HepG2 (cell line): Measurements from ENCODE around the gene PRSS27. TPM values are rescaled to one million over a fixed set of nuclear protein-coding genes. Genes with fewer than 3 reads are reported as not detected.

Source experiments
- ATAC-seq: fragments of 200-7000 bp; cut with Tn5 transposase; 3 replicates; pipeline ENCODE4 v1.9.1; 2020; ENCODE audit warnings: mild to moderate bottlenecking, moderate library complexity
- BruUV-seq: library from RNA; stranded (reverse); fragments of 400-500 nt; replicated peaks from 2 replicates; lab custom pipeline; 2021; lab: Mats Ljungman, UMichigan
- CTCF ChIA-PET: fragments of 300-600 bp; formaldehyde crosslinking; extraction: SDS; loops from one replicate; lab custom pipeline; 2021; ENCODE audit warnings: low total read pairs, inconsistent platforms, low intra/inter-chr PET ratio; lab: Yijun Ruan, JAX
- POLR2A ChIA-PET: fragments of 350-600 bp; sonication (Branson Sonifier 250); formaldehyde crosslinking; loops from one replicate; lab custom pipeline; 2020; ENCODE audit warnings: antibody characterized with exemption, inconsistent platforms; lab: Yijun Ruan, JAX
- DNase-seq: peaks from one replicate; pipeline ENCODE4 v3.0.0-alpha.2; 2015; ENCODE audit warnings: low spot score
- FAIRE-seq: peaks from 3 replicates; lab custom pipeline; 2011; peaks lifted over from hg19 to GRCh38; lab: Jason Lieb, UNC
- H2AFZ ChIP-seq: one replicate; pipeline ENCODE4 v1.6.1; 2011; ENCODE audit warnings: low read length, inconsistent platforms
- H3K27ac ChIP-seq: fragments of 300-600 bp; 3 replicates; pipeline ENCODE4 v1.8.0; 2011; ENCODE audit warnings: mixed run types, mild to moderate bottlenecking, mixed read lengths, low read length, inconsistent platforms; ENCODE audit not compliant: insufficient read depth; ENCODE audit errors: extremely low read length
- H3K27me3 ChIP-seq, 2 experiments: fragments of 200-600 bp in 1 of 2; 2 replicates in 1 of 2; 3 replicates in 1 of 2; pipeline versions ENCODE4 v1.6.0 to v1.8.0; 2011; ENCODE audit warnings: low read length in 2 of 2, mild to moderate bottlenecking in 2 of 2, moderate library complexity in 2 of 2, inconsistent platforms in 1 of 2; ENCODE audit not compliant: insufficient read depth in 2 of 2, control insufficient read depth in 1 of 2
- H3K36me3 ChIP-seq, 2 experiments: fragments of 200-600 bp in 1 of 2; replicated peaks in 1 of 2; 2 replicates in 1 of 2; 3 replicates in 1 of 2; pipeline versions ENCODE4 v1.5.1 to v1.8.0; 2011; ENCODE audit warnings: low read length in 2 of 2, inconsistent platforms in 1 of 2; ENCODE audit not compliant: insufficient read depth in 2 of 2, control insufficient read depth in 1 of 2
- H3K4me1 ChIP-seq: 2 replicates; pipeline ENCODE4 v1.5.1; 2012; ENCODE audit warnings: low read length, inconsistent platforms; ENCODE audit not compliant: insufficient read depth
- H3K4me2 ChIP-seq: 2 replicates; pipeline ENCODE4 v1.6.0; 2011; ENCODE audit warnings: low read depth, low read length, inconsistent platforms
- H3K4me3 ChIP-seq, 3 experiments: fragments of 200-600 bp in 1 of 3; sonication (generic), shearing (Covaris generic) in 1 of 3; replicated peaks in 1 of 3; 2 replicates each; pipeline ENCODE4 v1.5.1; 2011 to 2016; ENCODE audit warnings: low read length in 3 of 3, inconsistent platforms in 2 of 3, low read depth in 2 of 3, mild to moderate bottlenecking in 2 of 3, control low read depth in 1 of 3, mixed read lengths in 1 of 3; ENCODE audit not compliant: insufficient read depth in 1 of 3
- H3K79me2 ChIP-seq: one replicate; pipeline ENCODE4 v1.6.1; 2011; ENCODE audit warnings: low read length, inconsistent platforms; ENCODE audit not compliant: insufficient read depth
- H3K9ac ChIP-seq: 2 replicates; pipeline ENCODE4 v1.6.0; 2011; ENCODE audit warnings: mild to moderate bottlenecking, low read depth, low read length, inconsistent platforms; ENCODE audit not compliant: insufficient read depth
- H3K9me3 ChIP-seq: 2 replicates; pipeline ENCODE4 v1.5.1; 2012; ENCODE audit warnings: mild to moderate bottlenecking, low read length
- H4K20me1 ChIP-seq: 2 replicates; pipeline ENCODE4 v1.6.0; 2011; ENCODE audit warnings: inconsistent platforms, mild to moderate bottlenecking, low read length, moderate library complexity; ENCODE audit not compliant: insufficient read depth
- ZHX1 ChIP-seq: sonication (generic); formaldehyde crosslinking; IDR thresholded peaks from 2 replicates; pipeline ENCODE4 v1.8.1; 2022; ENCODE audit warnings: low read depth, mild to moderate bottlenecking, missing genetic modification reagents
- ZNF326 ChIP-seq: sonication (generic); formaldehyde crosslinking; IDR thresholded peaks from 2 replicates; pipeline ENCODE4 v1.4.0; 2020; ENCODE audit warnings: missing genetic modification reagents, borderline replicate concordance
- ZNF343 ChIP-seq: sonication (generic); formaldehyde crosslinking; IDR thresholded peaks from 2 replicates; pipeline ENCODE4 v1.4.0; 2020; ENCODE audit warnings: mild to moderate bottlenecking, missing genetic modification reagents
- WGBS: methylation state at CpG from one replicate; pipeline ENCODE4 v1.1.6; 2017; ENCODE audit warnings: low lambda C conversion rate; 5-methylcytosine and 5-hydroxymethylcytosine counted together
- in situ Hi-C: cut with HindIII; loops from 2 replicates; pipeline ENCODE4 v1.10.0; 2017; ENCODE audit warnings: low pct_unique_long_range_greater_than_20kb; ENCODE audit not compliant: extremely low pct_ligation_motif_present
- intact Hi-C: fragments of 100-400 bp; cut with micrococcal nuclease; formaldehyde crosslinking; loops from one replicate; pipeline ENCODE4 v1.10.0; 2022; ENCODE audit not compliant: unreplicated experiment
- polyA plus RNA-seq, 8 experiments: library from polyadenylated mRNA; depleted of rRNA in 3 of 8; stranded (reverse) in 7 of 8; unstranded in 1 of 8; fragments of >200 nt; fragmentation: Illumina TruSeq in 4 of 8; extraction: Trizol in 4 of 8; gene quantifications; 2 replicates each; pipeline versions ENCODE4 v1.2.1 to v1.2.3, GENCODE V29; 2011 to 2016; ENCODE audit warnings: low read depth in 4 of 8, missing spikeins in 1 of 8, mixed read lengths in 1 of 8; ENCODE audit not compliant: insufficient read depth in 1 of 8
- total RNA-seq, 5 experiments: library from RNA; depleted of rRNA; stranded (reverse); fragments of >200 nt; fragmentation: Illumina TruSeq; extraction: Trizol; gene quantifications; 2 replicates each; pipeline ENCODE4 v1.2.3, GENCODE V29; 2016; ENCODE audit warnings: low read depth in 1 of 5

The PRSS27 gene
- total and polyA plus RNA-seq, 2 of the 13 experiments (the other 11 are each of a cell fraction or from before 2014, with no cell fraction given): 0.20 to 0.73 TPM

- no peak for TF ChIP-seq ZHX1
Observed at GRCh38 chr16:2707368-2708289, 12.4 kb downstream of the PRSS27 start (continued).

GRCh38 chr16:2706611-2707311, 13.3 kb downstream of the PRSS27 start:
- Histone ChIP-seq H3K4me2 (no peak overlapping the region), H4K20me1 (no peaks in the 10 kb centered on the region), H3K9ac (no peak overlapping the region), H2AFZ (no peak overlapping the region), H3K4me3 (no peak overlapping the region), H3K4me1 (no peaks in the 10 kb centered on the region), H3K9me3 (no peaks in the 10 kb centered on the region), H3K79me2 (no peaks in the 10 kb centered on the region), H3K27ac (no peak overlapping the region), H3K36me3 (peaks cover 28 to 29% of the 10 kb centered on the region in 2 experiments; a peak in 4 of 5 replicates), H3K27me3 (no peaks in the 10 kb centered on the region)
- no peak for TF ChIP-seq ZNF343 (CRISPR knock-in tag)
- TF ChIP-seq ZNF326 (CRISPR knock-in tag): no peak
- in situ Hi-C loops (no loop called here), intact Hi-C loops (no loop called here)
- no peak for FAIRE-seq
- no peak for ATAC-seq
- no TSS peak for BruUV-seq
- POLR2A ChIA-PET: no interaction called here
- DNase-seq: no peak
- 98% methylated on average over 14 of the region's 22 CpGs for WGBS
- CTCF ChIA-PET: no interaction called here
